Panc1 (cell line): ENCODE results near the gene ADAMTS19. TPM values are rescaled to one million over a fixed set of nuclear protein-coding genes. Genes with fewer than 3 reads are reported as not detected.
"Not testable (repeated sequence)": the region's sequence is repeated elsewhere in the genome, so short reads cannot be mapped to it uniquely, and the experiment has no call there.

Experiments used
- ATAC-seq: fragments of 200-7000 bp; cut with Tn5 transposase; 2 replicates; pipeline ENCODE4 v1.9.1; 2020; ENCODE audit warnings: mild to moderate bottlenecking, moderate library complexity
- BruUV-seq: library from RNA; stranded (reverse); fragments of 400-500 nt; replicated peaks from 2 replicates; lab custom pipeline; 2021; lab: Mats Ljungman, UMichigan
- CTCF ChIA-PET: fragments of 300-600 bp; sonication (Branson Sonifier 250); formaldehyde crosslinking; loops from one replicate; lab custom pipeline; 2022; ENCODE audit warnings: antibody characterized with exemption; lab: Charles Lee
- POLR2A ChIA-PET: fragments of 300-600 bp; sonication (Branson Sonifier 250); formaldehyde crosslinking; loops from one replicate; lab custom pipeline; 2022; ENCODE audit warnings: antibody characterized with exemption; lab: Charles Lee
- DNase-seq: peaks from one replicate; pipeline ENCODE4 v3.0.0-alpha.2; 2010; ENCODE audit warnings: low read depth, low spot score
- H3K27ac ChIP-seq: 2 replicates; pipeline ENCODE4 v1.5.1; 2011; ENCODE audit warnings: mild to moderate bottlenecking, low read length, inconsistent platforms
- H3K27me3 ChIP-seq: fragments of 200-500 bp; sonication (Bioruptor generic); 2 replicates; pipeline ENCODE4 v1.6.0; 2014; ENCODE audit warnings: low read length, inconsistent platforms; ENCODE audit not compliant: control insufficient read depth, insufficient read depth
- H3K36me3 ChIP-seq: fragments of 200-500 bp; sonication (Bioruptor generic); 2 replicates; pipeline ENCODE4 v1.5.1; 2014; ENCODE audit warnings: inconsistent platforms, mild to moderate bottlenecking, low read length, moderate library complexity; ENCODE audit not compliant: control insufficient read depth, insufficient read depth
- H3K4me1 ChIP-seq: 2 replicates; pipeline ENCODE4 v1.5.1; 2011; ENCODE audit warnings: inconsistent platforms, mild to moderate bottlenecking, low read length, moderate library complexity; ENCODE audit not compliant: control insufficient read depth, insufficient read depth
- H3K4me3 ChIP-seq, 2 experiments: 2 replicates each; pipeline ENCODE4 v1.5.1; 2011 to 2012; ENCODE audit warnings: low read depth in 2 of 2, low read length in 2 of 2, mild to moderate bottlenecking in 2 of 2, inconsistent platforms in 1 of 2, moderate library complexity in 1 of 2
- H3K9me3 ChIP-seq: fragments of 200-500 bp; sonication (Bioruptor generic); 2 replicates; pipeline ENCODE4 v1.5.1; 2014; ENCODE audit warnings: low read depth, mild to moderate bottlenecking, inconsistent platforms, low read length, moderate library complexity; ENCODE audit not compliant: control insufficient read depth, insufficient read depth
- POLR2AphosphoS5 ChIP-seq: IDR thresholded peaks from 2 replicates; pipeline ENCODE4 v1.6.1; 2012; ENCODE audit warnings: mild to moderate bottlenecking, low read depth, low read length, moderate library complexity
- SIN3A ChIP-seq: IDR thresholded peaks from 2 replicates; pipeline ENCODE4 v1.6.1; 2012; ENCODE audit warnings: low read depth, mild to moderate bottlenecking, low read length, moderate library complexity, borderline replicate concordance; ENCODE audit not compliant: insufficient read depth
- TCF7L2 ChIP-seq: IDR thresholded peaks from 2 replicates; pipeline ENCODE4 v1.6.1; 2011; ENCODE audit warnings: mild to moderate bottlenecking, low read depth, low read length, inconsistent platforms
- in situ Hi-C: cut with HindIII; loops from 2 replicates; pipeline ENCODE4 v1.10.0; 2016; ENCODE audit warnings: low sequenced_read_pairs, low pct_unique_long_range_greater_than_20kb
- intact Hi-C: fragments of 100-400 bp; cut with micrococcal nuclease; formaldehyde crosslinking; loops from one replicate; pipeline ENCODE4 v1.10.0; 2022; ENCODE audit not compliant: unreplicated experiment
- total RNA-seq: library from RNA; stranded (reverse); gene quantifications from one replicate; pipeline ENCODE4 v1.2.1, GENCODE V29; 2021; ENCODE audit not compliant: unreplicated experiment
- TF ChIP-seq, protein P1 (sequence below): fragments of 450-650 bp; IDR thresholded peaks from 2 replicates; pipeline ENCODE4 v1.5.1; 2017; ENCODE audit warnings: mild to moderate bottlenecking
- TF ChIP-seq, protein P2 (sequence below), 2 experiments: IDR thresholded peaks; 2 replicates each; pipeline ENCODE4 v1.6.1; 2011 to 2012; ENCODE audit warnings: low read depth in 2 of 2, control low read depth in 1 of 2, low read length in 1 of 2, mild to moderate bottlenecking in 1 of 2, moderate library complexity in 1 of 2; ENCODE audit not compliant: insufficient read depth in 1 of 2

ADAMTS19 gene
- total RNA-seq, 1 experiment from 2014 or later, result not detected

DNA sequence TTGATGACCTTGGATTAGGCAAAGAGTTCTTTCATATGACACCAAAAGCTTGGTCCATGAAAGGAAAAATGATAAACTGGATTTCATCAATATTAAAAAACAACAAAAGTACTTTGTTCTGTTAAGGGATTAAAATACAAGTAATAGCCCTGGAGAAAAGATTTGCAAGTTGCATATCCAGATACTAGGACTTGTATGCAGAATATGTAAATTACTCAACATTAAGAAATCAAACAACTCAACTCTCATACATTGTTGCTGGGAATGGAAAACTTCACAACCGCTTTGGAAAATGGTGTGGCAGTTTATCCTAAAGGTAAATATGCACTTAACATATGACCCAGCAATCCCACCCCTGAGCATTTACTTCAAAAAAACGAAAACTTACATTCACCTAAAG, 112.0 kb downstream of the ADAMTS19 start:
- BruUV-seq, result no TSS peak
- POLR2A ChIA-PET, result no interaction called here
- Histone ChIP-seq H3K4me3 (no peak overlapping the region), H3K36me3 (no peaks in the 10 kb centered on the region), H3K27me3 (no peaks in the 10 kb centered on the region), H3K9me3 (no peaks in the 10 kb centered on the region), H3K4me1 (no peaks in the 10 kb centered on the region), H3K27ac (no peak overlapping the region)
- TF ChIP-seq POLR2AphosphoS5 (no peak), SIN3A (no peak), TCF7L2 (no peak)
- TF ChIP-seq, protein P1, sequence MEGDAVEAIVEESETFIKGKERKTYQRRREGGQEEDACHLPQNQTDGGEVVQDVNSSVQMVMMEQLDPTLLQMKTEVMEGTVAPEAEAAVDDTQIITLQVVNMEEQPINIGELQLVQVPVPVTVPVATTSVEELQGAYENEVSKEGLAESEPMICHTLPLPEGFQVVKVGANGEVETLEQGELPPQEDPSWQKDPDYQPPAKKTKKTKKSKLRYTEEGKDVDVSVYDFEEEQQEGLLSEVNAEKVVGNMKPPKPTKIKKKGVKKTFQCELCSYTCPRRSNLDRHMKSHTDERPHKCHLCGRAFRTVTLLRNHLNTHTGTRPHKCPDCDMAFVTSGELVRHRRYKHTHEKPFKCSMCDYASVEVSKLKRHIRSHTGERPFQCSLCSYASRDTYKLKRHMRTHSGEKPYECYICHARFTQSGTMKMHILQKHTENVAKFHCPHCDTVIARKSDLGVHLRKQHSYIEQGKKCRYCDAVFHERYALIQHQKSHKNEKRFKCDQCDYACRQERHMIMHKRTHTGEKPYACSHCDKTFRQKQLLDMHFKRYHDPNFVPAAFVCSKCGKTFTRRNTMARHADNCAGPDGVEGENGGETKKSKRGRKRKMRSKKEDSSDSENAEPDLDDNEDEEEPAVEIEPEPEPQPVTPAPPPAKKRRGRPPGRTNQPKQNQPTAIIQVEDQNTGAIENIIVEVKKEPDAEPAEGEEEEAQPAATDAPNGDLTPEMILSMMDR, result no peak
- TF ChIP-seq, protein P2, sequence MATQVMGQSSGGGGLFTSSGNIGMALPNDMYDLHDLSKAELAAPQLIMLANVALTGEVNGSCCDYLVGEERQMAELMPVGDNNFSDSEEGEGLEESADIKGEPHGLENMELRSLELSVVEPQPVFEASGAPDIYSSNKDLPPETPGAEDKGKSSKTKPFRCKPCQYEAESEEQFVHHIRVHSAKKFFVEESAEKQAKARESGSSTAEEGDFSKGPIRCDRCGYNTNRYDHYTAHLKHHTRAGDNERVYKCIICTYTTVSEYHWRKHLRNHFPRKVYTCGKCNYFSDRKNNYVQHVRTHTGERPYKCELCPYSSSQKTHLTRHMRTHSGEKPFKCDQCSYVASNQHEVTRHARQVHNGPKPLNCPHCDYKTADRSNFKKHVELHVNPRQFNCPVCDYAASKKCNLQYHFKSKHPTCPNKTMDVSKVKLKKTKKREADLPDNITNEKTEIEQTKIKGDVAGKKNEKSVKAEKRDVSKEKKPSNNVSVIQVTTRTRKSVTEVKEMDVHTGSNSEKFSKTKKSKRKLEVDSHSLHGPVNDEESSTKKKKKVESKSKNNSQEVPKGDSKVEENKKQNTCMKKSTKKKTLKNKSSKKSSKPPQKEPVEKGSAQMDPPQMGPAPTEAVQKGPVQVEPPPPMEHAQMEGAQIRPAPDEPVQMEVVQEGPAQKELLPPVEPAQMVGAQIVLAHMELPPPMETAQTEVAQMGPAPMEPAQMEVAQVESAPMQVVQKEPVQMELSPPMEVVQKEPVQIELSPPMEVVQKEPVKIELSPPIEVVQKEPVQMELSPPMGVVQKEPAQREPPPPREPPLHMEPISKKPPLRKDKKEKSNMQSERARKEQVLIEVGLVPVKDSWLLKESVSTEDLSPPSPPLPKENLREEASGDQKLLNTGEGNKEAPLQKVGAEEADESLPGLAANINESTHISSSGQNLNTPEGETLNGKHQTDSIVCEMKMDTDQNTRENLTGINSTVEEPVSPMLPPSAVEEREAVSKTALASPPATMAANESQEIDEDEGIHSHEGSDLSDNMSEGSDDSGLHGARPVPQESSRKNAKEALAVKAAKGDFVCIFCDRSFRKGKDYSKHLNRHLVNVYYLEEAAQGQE (IDR thresholded peaks at IDR 0.05; ENCODE audit: insufficient read depth in 1 of 2, low read depth in 2 of 2, low read length in 1 of 2), result no peak
- no peak for DNase-seq
- in situ Hi-C loops (no loop called here), intact Hi-C loops (no loop called here)
- CTCF ChIA-PET, result no interaction called here
- no peak for ATAC-seq

DNA sequence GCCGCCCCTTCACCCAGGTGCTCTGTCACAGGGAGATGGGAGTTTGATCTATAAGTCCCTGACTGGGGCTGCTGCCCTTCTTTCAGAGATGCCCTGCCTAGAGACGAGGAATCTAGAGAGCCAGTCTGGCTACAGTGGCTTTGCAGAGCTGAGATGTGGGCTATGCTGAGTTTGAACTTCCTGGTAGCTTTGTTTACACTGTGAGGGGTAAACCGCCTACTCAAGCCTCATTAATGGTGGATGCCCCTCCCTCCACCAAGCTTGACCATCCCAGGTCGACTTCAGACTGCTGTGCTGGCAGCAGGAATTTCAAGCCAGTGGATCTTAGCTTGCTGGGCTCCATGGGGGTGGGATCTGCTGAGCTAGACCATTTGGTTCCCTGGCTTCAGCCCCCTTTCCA, 124.4 kb downstream of the ADAMTS19 start:
- BruUV-seq, H3K36me3 ChIP-seq, intact Hi-C loops, H3K4me3 ChIP-seq, H3K9me3 ChIP-seq, H3K27ac ChIP-seq, CTCF ChIA-PET, ATAC-seq, POLR2A ChIA-PET, in situ Hi-C loops, H3K4me1 ChIP-seq, DNase-seq, H3K27me3 ChIP-seq: not testable (repeated sequence)

DNA sequence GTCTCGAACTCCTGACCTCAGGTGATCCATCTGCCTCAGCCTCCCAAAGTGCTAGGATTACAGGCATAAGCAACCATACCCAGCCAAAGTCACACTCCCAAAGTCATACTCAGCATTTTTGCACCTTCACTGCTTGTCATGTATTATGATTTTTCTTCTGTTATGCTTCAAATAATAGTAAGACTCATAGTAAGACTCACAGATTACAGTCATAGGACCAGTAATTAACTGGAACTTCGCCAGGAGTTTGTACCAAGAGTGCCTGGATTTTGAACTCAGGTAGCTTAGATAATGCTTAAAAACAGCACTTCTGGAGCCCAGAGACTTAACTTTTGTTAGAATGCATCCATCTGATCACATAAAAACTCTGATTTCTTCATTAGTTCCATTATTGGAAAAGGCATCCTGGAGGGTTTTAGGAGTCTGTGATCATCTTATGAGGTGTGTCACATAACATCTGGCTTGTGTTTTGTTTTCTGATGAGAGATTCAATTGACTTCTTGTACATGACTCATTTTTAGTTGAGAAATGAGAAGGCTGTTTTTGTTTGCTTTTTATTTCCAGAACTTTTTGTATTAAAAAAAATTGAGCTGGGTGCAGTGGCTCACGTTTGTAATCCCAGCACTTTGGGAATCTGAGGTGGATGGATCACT, 131.5 kb downstream of the ADAMTS19 start:
- Histone ChIP-seq H3K9me3 (no peaks in the 10 kb centered on the region), H3K27me3 (no peaks in the 10 kb centered on the region), H3K27ac (no peak overlapping the region), H3K36me3 (no peaks in the 10 kb centered on the region; the same call in 1 of the 2 replicates), H3K4me1 (no peaks in the 10 kb centered on the region), H3K4me3 (no peak overlapping the region)
- in situ Hi-C loops, result no loop called here
- no TSS peak for BruUV-seq
- ATAC-seq (no peak), DNase-seq (no peak)
- intact Hi-C loops, result no loop called here
- TF ChIP-seq, protein P2 (IDR thresholded peaks at IDR 0.05; ENCODE audit: insufficient read depth in 1 of 2, low read depth in 2 of 2, low read length in 1 of 2), result no peak
- TF ChIP-seq SIN3A (no peak), TCF7L2 (no peak), POLR2AphosphoS5 (no peak)
- TF ChIP-seq, protein P1, result no peak
- CTCF ChIA-PET, result no interaction called here
- POLR2A ChIA-PET, result no interaction called here
